Aorta (tissue), 5 donors: ENCODE measurements around the gene VPS13D. TPM values are rescaled to one million over a fixed set of nuclear protein-coding genes. Genes with fewer than 3 reads are reported as not detected.

ENCODE experiments used
- ATAC-seq: fragments of 200-7000 bp; cut with Tn5 transposase; one replicate; pipeline ENCODE4 v1.9.1; 2022; ENCODE audit warnings: moderate library complexity; ENCODE audit not compliant: low FRiP score
- DNase-seq, 2 donors: peaks; one replicate each; pipeline ENCODE4 v3.0.0-alpha.2; 2020
- H3K27ac ChIP-seq, 2 donors: one replicate each; pipeline ENCODE4 v1.5.1; 2013; ENCODE audit warnings: low read length in 2 of 2, mild to moderate bottlenecking in 2 of 2, moderate library complexity in 2 of 2, control low read depth in 1 of 2, inconsistent platforms in 1 of 2, low read depth in 1 of 2
- H3K27me3 ChIP-seq, 2 donors: one replicate each; pipeline ENCODE4 v1.6.1; 2013; ENCODE audit warnings: control low read depth in 1 of 2, low read length in 1 of 2, mild to moderate bottlenecking in 1 of 2, moderate library complexity in 1 of 2; ENCODE audit not compliant: insufficient read depth in 2 of 2, control insufficient read depth in 1 of 2
- H3K36me3 ChIP-seq, 2 donors: one replicate each; pipeline ENCODE4 v1.6.1; 2013; ENCODE audit warnings: control low read depth in 1 of 2, low read length in 1 of 2, mild to moderate bottlenecking in 1 of 2; ENCODE audit not compliant: insufficient read depth in 2 of 2, control insufficient read depth in 1 of 2
- H3K4me1 ChIP-seq, 2 donors: one replicate each; pipeline ENCODE4 v1.6.1; 2013; ENCODE audit warnings: low read length in 2 of 2, control low read depth in 1 of 2, mild to moderate bottlenecking in 1 of 2, moderate library complexity in 1 of 2; ENCODE audit not compliant: insufficient read depth in 2 of 2, control insufficient read depth in 1 of 2
- H3K4me3 ChIP-seq, 2 donors: one replicate each; pipeline ENCODE4 v1.5.1; 2013; ENCODE audit warnings: low read length in 2 of 2, control low read depth in 1 of 2, mild to moderate bottlenecking in 1 of 2
- H3K9me3 ChIP-seq: one replicate; pipeline ENCODE4 v1.6.1; 2013; ENCODE audit warnings: mild to moderate bottlenecking, low read length; ENCODE audit not compliant: control insufficient read depth
- WGBS, 2 donors: extraction: QIAGEN DNeasy Blood & Tissue Kit; methylation state at CpG; one replicate each; pipeline ENCODE4 v1.1.7; 2013; 5-methylcytosine and 5-hydroxymethylcytosine counted together
- intact Hi-C, 2 donors: fragments of 100-400 bp; cut with DNase I; formaldehyde crosslinking; loops; one replicate each; pipeline versions ENCODE4 v1.14.2 to v1.15.0; 2022
- polyA plus RNA-seq, 2 donors: library from polyadenylated mRNA; stranded (reverse); fragments of 200-250 nt; gene quantifications; one replicate each; pipeline ENCODE4 v1.2.3, GENCODE V29; 2013
- total RNA-seq, 2 donors: library from RNA; stranded (reverse); fragmentation: NEBNext Ultra II Directional; extraction: Animal tissue kit (Norgen Biotek cat#: 25700); gene quantifications; one replicate each; pipeline ENCODE4 v1.2.1, GENCODE V29; 2021
- donor health status: healthy with polysubstance abuse.
- donor health status: Bipolar disorder and iron deficiency.
- donor health status: DM: no; HTN: no; CAD: no.
- donor health status: DM: no; HTN: no; CAD: no.
- donor health status: DM: yes; HTN: yes; CAD: no.

Gene VPS13D
- total and polyA plus RNA-seq, 4 donors, result 15.8 to 134 (median 58.9) TPM

- no peaks in the 10 kb centered on the region for H3K4me1 ChIP-seq
- WGBS, 2 donors, result 93 to 94% methylated on average over 6 of the region's 6 CpGs
- no peaks in the 10 kb centered on the region for H3K27me3 ChIP-seq
- H3K9me3 ChIP-seq, result no peaks in the 10 kb centered on the region
- intact Hi-C loops, result no loop called here
- DNase-seq (no peak), ATAC-seq (no peak)
- no peak overlapping the region for H3K4me3 ChIP-seq
- H3K36me3 ChIP-seq, result peaks cover 5% of the 10 kb centered on the region in 2 donors
- no peak overlapping the region for H3K27ac ChIP-seq
These were observed 139.4 kb downstream of the VPS13D start for GRCh38 chr1:12369258-12369657.

DNA sequence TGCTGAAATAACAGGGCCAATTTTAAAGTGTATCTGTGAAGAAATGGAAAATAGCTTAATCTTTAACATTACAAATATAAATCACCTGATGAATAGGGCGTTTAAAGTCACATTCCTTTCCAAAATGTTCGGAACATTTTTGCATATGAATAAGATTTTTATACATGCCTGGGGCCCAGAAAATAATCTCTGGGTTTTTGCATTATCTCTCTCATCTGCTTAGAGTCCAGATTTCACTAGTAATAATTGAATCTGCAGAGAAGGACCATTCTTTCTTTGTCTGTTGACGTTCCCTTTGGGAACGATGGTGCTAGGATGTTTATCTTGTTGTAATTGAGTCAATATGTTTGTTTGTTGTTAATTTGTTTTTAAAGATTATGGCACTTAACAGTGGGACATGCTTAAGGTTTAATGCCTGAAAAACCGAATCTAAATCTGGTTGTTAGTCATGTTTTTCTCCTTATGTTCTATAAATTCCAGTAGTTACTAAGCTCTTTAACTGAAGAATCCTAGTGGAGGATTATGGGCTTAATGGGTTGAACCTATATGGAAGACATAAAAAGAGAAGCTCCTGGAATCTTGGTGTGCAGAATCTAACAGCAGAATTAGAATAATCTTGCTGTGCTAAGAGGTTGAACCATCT is 140.6 kb downstream of the VPS13D start:
- Histone ChIP-seq H3K4me3 (no peak overlapping the region), H3K36me3 (peaks cover 2 to 3% of the 10 kb centered on the region in 2 donors), H3K4me1 (no peaks in the 10 kb centered on the region), H3K27me3 (no peaks in the 10 kb centered on the region), H3K27ac (no peak overlapping the region), H3K9me3 (no peaks in the 10 kb centered on the region)
- intact Hi-C loops, result no loop called here
- 69 to 72% methylated on average over 5 of the region's 5 CpGs for WGBS, 2 donors
- DNase-seq, result no peak
- ATAC-seq, result no peak

- no peaks in the 10 kb centered on the region for H3K27me3 ChIP-seq
- H3K4me1 ChIP-seq, result no peaks in the 10 kb centered on the region
- DNase-seq (no peak), ATAC-seq (no peak)
- intact Hi-C loops, result no loop called here
- no peak overlapping the region for H3K27ac ChIP-seq
- H3K9me3 ChIP-seq, result no peaks in the 10 kb centered on the region
- 94 to 95% methylated on average over 5 of the region's 5 CpGs for WGBS, 2 donors
- H3K4me3 ChIP-seq, result no peak overlapping the region
- H3K36me3 ChIP-seq, result peaks cover 2 to 3% of the 10 kb centered on the region in 2 donors
These were observed 141.2 kb downstream of the VPS13D start for GRCh38 chr1:12371053-12371452.

DNA sequence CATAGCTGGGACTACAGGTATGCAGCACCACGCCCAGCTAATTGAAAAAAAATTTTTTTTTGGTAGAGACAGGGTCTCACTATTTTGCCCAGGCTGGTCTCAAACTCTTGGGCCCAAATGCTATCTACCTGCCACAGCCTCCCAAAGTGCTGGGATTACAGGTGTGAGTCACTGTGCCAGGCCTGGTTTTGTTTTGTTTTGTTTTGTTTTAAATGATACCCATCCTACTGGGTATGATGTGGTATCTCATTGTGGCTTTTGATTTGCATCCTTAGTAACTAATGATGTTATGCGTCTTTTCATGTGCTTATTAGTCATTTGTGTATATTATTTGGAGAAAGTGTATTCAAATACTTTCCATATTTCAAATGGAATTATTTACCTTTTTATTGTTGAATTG is 142.3 kb downstream of the VPS13D start:
- 94 to 99% methylated on average over 2 of the region's 2 CpGs for WGBS, 2 donors
- H3K4me3 ChIP-seq, result no peak overlapping the region
- H3K27ac ChIP-seq, result no peak overlapping the region
- no peaks in the 10 kb centered on the region for H3K9me3 ChIP-seq
- no peaks in the 10 kb centered on the region for H3K27me3 ChIP-seq
- DNase-seq (no peak), ATAC-seq (no peak)
- H3K36me3 ChIP-seq, result peaks cover 2 to 3% of the 10 kb centered on the region in 2 donors
- no peaks in the 10 kb centered on the region for H3K4me1 ChIP-seq
- intact Hi-C loops, result no loop called here

DNA sequence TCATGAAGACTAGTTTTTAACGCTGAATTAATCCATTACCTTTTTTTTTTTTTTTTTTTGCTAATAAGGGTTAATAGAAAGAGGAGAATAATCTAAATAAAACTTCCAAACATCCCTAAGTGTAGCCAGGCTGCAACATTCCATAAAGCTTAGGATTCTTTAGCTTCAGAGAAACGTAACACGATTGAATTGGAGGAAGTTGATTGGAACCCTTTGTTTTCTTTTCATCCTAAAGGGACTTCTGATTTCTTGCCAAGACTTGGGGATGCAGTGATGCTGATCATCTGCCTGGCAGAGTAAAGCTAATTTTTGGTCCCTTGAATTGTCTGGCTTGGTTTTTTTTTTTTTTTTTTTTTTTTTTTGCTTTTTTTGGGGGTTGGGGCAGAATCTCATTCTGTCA is 142.9 kb downstream of the VPS13D start:
- Histone ChIP-seq H3K36me3 (peaks cover 2 to 3% of the 10 kb centered on the region in 2 donors), H3K4me1 (no peaks in the 10 kb centered on the region), H3K4me3 (no peak overlapping the region), H3K9me3 (no peaks in the 10 kb centered on the region), H3K27me3 (no peaks in the 10 kb centered on the region), H3K27ac (no peak overlapping the region)
- intact Hi-C loops, result no loop called here
- no peak for ATAC-seq
- WGBS, 2 donors, result 90 to 91% methylated on average over 3 of the region's 3 CpGs
- DNase-seq, result no peak

DNA sequence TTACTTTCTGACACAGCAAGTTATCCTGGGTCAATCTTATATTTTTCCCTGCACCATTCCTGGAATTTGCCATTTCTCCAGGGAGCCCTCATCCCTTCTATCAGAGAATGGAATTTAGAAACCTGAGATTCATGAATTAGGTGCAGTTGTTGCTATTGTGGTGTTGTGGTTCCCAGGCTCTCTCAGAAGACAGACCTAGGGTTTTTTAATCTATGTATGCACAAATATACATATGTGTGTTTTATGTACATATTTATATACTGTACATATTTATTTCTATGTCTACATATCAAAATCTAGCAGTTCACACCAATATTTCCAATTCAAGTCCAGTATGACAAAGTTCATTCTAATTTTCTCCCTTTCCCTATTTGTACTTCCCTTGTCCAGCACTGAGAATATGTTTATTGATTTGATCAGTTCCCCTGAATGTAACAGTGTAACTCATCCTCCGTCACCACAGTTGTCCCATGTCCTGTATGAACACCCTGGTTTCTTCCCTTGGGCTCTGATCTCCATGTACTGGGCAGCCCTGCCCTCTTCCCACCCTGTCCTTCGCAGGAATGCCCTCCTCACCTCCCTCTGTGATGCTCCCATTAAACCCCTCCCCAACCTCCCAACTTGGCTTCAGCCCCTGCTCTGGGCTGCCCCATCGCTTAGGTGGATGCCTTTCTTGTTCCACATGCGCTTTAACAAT is 145.5 kb downstream of the VPS13D start:
- no peak overlapping the region for H3K4me3 ChIP-seq
- no peak overlapping the region for H3K27ac ChIP-seq
- H3K27me3 ChIP-seq, result no peaks in the 10 kb centered on the region
- no peaks in the 10 kb centered on the region for H3K4me1 ChIP-seq
- DNase-seq, result no peak
- intact Hi-C loops, result no loop called here
- peaks cover 2% of the 10 kb centered on the region in 2 donors for H3K36me3 ChIP-seq
- no peaks in the 10 kb centered on the region for H3K9me3 ChIP-seq
- 94 to 97% methylated on average over 4 of the region's 4 CpGs for WGBS, 2 donors
- ATAC-seq, result no peak

- Histone ChIP-seq H3K36me3 (peaks cover 0 to 2% of the 10 kb centered on the region in 2 donors), H3K27ac (no peak overlapping the region), H3K27me3 (no peaks in the 10 kb centered on the region), H3K4me1 (peaks cover 0 to 5% of the 10 kb centered on the region in 2 donors), H3K4me3 (no peak overlapping the region), H3K9me3 (no peaks in the 10 kb centered on the region)
- DNase-seq, result no peak
- 68 to 73% methylated on average over 6 of the region's 6 CpGs for WGBS, 2 donors
- intact Hi-C loops, result no loop called here
- ATAC-seq, result no peak
These were observed 146.6 kb downstream of the VPS13D start for GRCh38 chr1:12376236-12377045.

GRCh38 chr1:12380326-12381249 is 150.8 kb downstream of the VPS13D start:
- H3K9me3 ChIP-seq, result no peaks in the 10 kb centered on the region
- no peak overlapping the region for H3K27ac ChIP-seq

More at GRCh38 chr1:12380326-12381249, 150.8 kb downstream of the VPS13D start:
- Histone ChIP-seq H3K4me3 (no peak overlapping the region), H3K36me3 (peaks cover 2% of the 10 kb centered on the region in 2 donors), H3K4me1 (peaks cover 0 to 5% of the 10 kb centered on the region in 2 donors), H3K27me3 (no peaks in the 10 kb centered on the region)
- no peak for ATAC-seq
- intact Hi-C loops, result no loop called here
- DNase-seq, result no peak
- 30 to 48% methylated on average over 2 of the region's 2 CpGs for WGBS, 2 donors
